ENCODE results near the gene POLR3K.

POLR3K gene

GRCh38 chr16:53346-54236 is at the start of gene POLR3K, which contains the start of gene SNRNP25:
TSS of gene POLR3K (minus strand) at chr16:53608. CDS start at chr16:53586, 22 bp downstream.
TSS of gene SNRNP25 (plus strand) at chr16:53828. CDS start at chr16:54017, 189 bp downstream.
- FAIRE-seq: no peak

- FAIRE-seq: no peak
Measured at GRCh38 chr16:102060-102855, 48.9 kb upstream of the POLR3K start.

- no peak for FAIRE-seq
Measured at GRCh38 chr16:101586-101985, 48.2 kb upstream of the POLR3K start.

- FAIRE-seq: no peak
Measured at GRCh38 chr16:100989-101388, 47.6 kb upstream of the POLR3K start.

- no peak for FAIRE-seq
Measured at GRCh38 chr16:97822-98221, 44.4 kb upstream of the POLR3K start.

- FAIRE-seq: no peak
Measured at GRCh38 chr16:96935-97381, 43.5 kb upstream of the POLR3K start.

GRCh38 chr16:94918-95265 is 41.5 kb upstream of the POLR3K start:
- FAIRE-seq: no peak

- FAIRE-seq: no peak
Measured at GRCh38 chr16:92431-93339, 39.3 kb upstream of the POLR3K start.

- FAIRE-seq: no peak
Measured at GRCh38 chr16:91484-91883, 38.1 kb upstream of the POLR3K start.

- no peak for FAIRE-seq
Measured at GRCh38 chr16:89391-90302, 36.2 kb upstream of the POLR3K start.

GRCh38 chr16:88613-89012 is 35.2 kb upstream of the POLR3K start:
- no peak for FAIRE-seq

GRCh38 chr16:86483-86952 is 33.1 kb upstream of the POLR3K start:
- no peak for FAIRE-seq

GRCh38 chr16:85865-86264 is 32.5 kb upstream of the POLR3K start:
- FAIRE-seq: no peak

- no peak for FAIRE-seq
Measured at GRCh38 chr16:85407-85782, 32.0 kb upstream of the POLR3K start.

- no peak for FAIRE-seq
Measured at GRCh38 chr16:84718-85406, 31.5 kb upstream of the POLR3K start.

GRCh38 chr16:83781-84615 is 30.6 kb upstream of the POLR3K start:
- FAIRE-seq: no peak

- no peak for FAIRE-seq
Measured at GRCh38 chr16:83060-83603, 29.7 kb upstream of the POLR3K start.

- FAIRE-seq: no peak
Measured at GRCh38 chr16:79151-80054, 26.0 kb upstream of the POLR3K start.

Data from TTC549 (cell line).